IgD-negative memory B cell (primary cell): ENCODE results near the gene CCDC33. TPM values are rescaled to one million over a fixed set of nuclear protein-coding genes. Genes with fewer than 3 reads are reported as not detected.

Source experiments
- H3K27ac Mint-ChIP-seq, 3 donors: one replicate each; pipeline ENCODE4 v1.8.0; 2020 to 2022; ENCODE audit warnings: mild to moderate bottlenecking in 3 of 3, mixed read lengths in 3 of 3, moderate library complexity in 1 of 3
- H3K27me3 Mint-ChIP-seq: one replicate; pipeline ENCODE4 v1.8.0; 2021; ENCODE audit warnings: mixed read lengths
- H3K36me3 Mint-ChIP-seq: one replicate; pipeline ENCODE4 v1.8.0; 2020; ENCODE audit warnings: mild to moderate bottlenecking, mixed read lengths
- H3K4me1 Mint-ChIP-seq, 3 donors: one replicate each; pipeline ENCODE4 v1.8.0; 2020 to 2022; ENCODE audit warnings: mixed read lengths in 3 of 3, mild to moderate bottlenecking in 1 of 3
- H3K4me3 Mint-ChIP-seq, 4 donors: one replicate each; pipeline ENCODE4 v1.8.0; 2020 to 2022; ENCODE audit warnings: mild to moderate bottlenecking in 4 of 4, mixed read lengths in 4 of 4, moderate library complexity in 3 of 4
- H3K9me3 Mint-ChIP-seq, 3 donors: one replicate each; pipeline ENCODE4 v1.8.0; 2020 to 2021; ENCODE audit warnings: mixed read lengths in 3 of 3, mild to moderate bottlenecking in 1 of 3
- polyA plus RNA-seq: library from polyadenylated mRNA; unstranded; fragments of 300-500 nt; fragmentation: Illumina TruSeq; gene quantifications from one replicate; pipeline ENCODE4 v1.2.3, GENCODE V29; 2021

CCDC33 gene
- polyA plus RNA-seq, 1 donor from 2014 or later: not detected

DNA sequence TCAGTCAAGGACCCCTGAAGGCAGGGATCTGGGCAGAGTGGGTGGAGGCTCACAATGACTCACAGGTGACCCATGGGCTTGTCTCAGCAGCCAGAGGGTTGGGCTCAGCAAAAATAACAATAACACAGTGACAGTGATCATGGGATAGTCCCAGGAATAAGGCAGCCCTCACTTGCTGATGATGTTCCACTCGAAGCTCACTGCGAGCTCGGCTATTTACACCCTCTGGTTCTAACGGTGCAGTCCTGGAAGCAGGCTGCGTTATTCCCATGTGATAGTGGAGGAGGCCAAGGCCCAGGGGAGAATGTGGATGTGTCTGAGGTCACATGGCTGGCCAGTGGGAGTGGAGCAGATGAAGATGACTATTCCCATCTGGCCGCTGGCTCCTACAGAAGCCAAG, 16.2 kb downstream of the CCDC33 start:
- Mint-ChIP-seq H3K9me3 (no peaks in the 10 kb centered on the region), H3K36me3 (no peaks in the 10 kb centered on the region), H3K4me1 (peaks cover 0 to 3% (median 0%) of the 10 kb centered on the region in 3 donors), H3K27me3 (peaks cover 10% of the 10 kb centered on the region), H3K4me3 (no peak overlapping the region), H3K27ac (no peak overlapping the region)

DNA sequence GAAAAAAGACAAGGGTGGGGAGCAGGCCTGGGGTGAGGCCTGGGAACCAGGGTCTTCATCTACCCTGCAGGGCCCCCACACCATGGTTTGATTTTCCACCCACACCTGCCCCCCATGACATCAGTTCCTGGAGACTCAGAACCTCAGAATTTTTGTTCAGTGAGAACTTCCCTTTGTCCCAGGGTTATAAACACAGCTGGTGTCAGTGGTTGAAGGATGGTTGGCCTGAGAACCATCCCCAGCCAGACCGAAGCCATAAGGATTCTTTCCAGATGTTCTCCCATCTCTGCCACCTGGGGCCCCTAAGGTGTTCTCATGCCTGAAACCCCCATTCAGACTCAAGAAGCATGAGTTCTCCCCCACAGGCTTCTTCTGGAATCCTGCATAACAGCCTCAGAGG, 16.6 kb downstream of the CCDC33 start:
- H3K36me3 Mint-ChIP-seq: no peaks in the 10 kb centered on the region
- H3K27me3 Mint-ChIP-seq: peaks cover 10% of the 10 kb centered on the region
- no peaks in the 10 kb centered on the region for H3K9me3 Mint-ChIP-seq
- H3K4me1 Mint-ChIP-seq: peaks cover 0 to 3% (median 0%) of the 10 kb centered on the region in 3 donors
- H3K27ac Mint-ChIP-seq: no peak overlapping the region
- no peak overlapping the region for H3K4me3 Mint-ChIP-seq

DNA sequence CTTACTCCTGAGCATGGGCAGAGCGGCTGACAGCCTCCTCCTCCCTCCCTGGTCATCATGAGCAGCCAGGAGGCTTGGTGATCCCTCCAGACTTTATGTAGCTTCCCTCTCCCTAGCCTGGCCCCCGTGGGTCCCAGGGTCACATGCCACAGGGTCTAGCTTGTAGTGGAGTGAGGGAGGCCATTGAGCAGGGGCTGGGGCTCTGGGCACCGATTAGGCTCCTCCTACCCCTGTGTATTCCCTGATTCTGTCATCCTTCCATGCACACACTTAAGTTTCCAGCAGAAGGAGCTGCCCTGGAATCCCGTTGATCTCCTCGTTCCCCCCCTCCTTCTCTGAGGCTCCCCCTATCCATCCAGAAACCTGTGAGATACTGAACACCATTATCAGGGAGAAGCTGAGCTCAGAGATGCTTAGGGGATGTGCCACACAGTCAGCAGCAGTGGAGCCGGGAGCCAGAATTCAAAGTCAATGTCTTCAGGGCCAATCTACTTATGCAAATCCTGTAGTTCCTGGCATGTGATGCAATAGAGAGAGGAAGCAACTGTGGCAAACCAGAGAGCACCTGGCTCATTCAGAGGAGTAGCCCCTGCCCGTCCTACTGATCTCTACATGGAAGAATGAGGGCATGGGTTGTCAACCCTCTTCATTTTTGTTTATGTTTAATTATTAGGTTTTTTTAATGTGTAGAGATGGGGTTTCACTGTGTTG, 17.2 kb downstream of the CCDC33 start:
- Mint-ChIP-seq H3K9me3 (no peaks in the 10 kb centered on the region), H3K4me1 (peaks cover 0 to 3% (median 0%) of the 10 kb centered on the region in 3 donors), H3K36me3 (no peaks in the 10 kb centered on the region), H3K27ac (no peak overlapping the region), H3K27me3 (peaks cover 15% of the 10 kb centered on the region), H3K4me3 (no peak overlapping the region)

DNA sequence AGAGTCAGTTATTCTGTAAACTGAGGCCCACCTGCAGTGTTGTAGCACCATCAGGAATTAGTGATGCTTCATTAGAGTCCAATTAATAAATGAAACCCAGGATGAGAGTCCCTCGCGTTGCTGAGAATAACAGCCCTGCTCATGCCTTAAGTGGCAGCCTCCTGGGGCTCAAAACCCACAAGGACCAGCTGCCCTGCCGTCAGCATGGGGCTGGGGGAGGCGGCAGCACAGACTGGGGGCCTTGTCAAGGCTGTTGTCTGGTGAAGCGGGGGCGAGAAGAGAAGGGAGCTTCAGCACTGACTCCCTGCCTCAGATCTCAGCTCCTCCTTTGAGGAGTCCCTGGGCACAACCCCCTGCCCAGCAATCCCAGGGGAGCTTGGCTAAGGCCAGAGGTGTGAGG, 21.0 kb downstream of the CCDC33 start:
- Mint-ChIP-seq H3K4me3 (no peak overlapping the region), H3K36me3 (no peaks in the 10 kb centered on the region), H3K27ac (no peak overlapping the region), H3K9me3 (no peaks in the 10 kb centered on the region), H3K27me3 (peaks cover 31% of the 10 kb centered on the region), H3K4me1 (peaks cover 0 to 3% (median 0%) of the 10 kb centered on the region in 3 donors)

DNA sequence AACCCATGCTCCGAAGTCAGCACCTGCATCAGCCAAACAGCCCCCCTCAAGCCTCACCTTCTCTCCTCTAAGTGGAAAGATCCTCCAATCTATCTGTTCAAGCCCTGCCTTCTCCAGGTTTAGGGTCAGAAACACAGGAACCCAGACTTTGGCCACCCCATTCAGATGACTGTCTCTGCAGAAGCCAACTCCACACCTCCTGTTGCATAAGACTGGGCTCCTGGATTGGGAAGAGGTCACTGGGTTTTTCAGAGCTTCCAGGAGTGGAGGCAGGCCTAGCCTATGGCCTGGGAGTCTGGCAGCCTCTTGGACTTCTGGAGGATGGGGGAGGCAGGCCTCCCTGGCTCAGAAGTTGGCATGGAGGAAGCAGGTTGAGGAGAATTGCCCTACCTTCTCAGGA, 21.5 kb downstream of the CCDC33 start:
- Mint-ChIP-seq H3K36me3 (no peaks in the 10 kb centered on the region), H3K27me3 (peaks cover 31% of the 10 kb centered on the region), H3K4me3 (no peak overlapping the region), H3K27ac (no peak overlapping the region), H3K9me3 (no peaks in the 10 kb centered on the region), H3K4me1 (peaks cover 0 to 3% (median 0%) of the 10 kb centered on the region in 3 donors)

DNA sequence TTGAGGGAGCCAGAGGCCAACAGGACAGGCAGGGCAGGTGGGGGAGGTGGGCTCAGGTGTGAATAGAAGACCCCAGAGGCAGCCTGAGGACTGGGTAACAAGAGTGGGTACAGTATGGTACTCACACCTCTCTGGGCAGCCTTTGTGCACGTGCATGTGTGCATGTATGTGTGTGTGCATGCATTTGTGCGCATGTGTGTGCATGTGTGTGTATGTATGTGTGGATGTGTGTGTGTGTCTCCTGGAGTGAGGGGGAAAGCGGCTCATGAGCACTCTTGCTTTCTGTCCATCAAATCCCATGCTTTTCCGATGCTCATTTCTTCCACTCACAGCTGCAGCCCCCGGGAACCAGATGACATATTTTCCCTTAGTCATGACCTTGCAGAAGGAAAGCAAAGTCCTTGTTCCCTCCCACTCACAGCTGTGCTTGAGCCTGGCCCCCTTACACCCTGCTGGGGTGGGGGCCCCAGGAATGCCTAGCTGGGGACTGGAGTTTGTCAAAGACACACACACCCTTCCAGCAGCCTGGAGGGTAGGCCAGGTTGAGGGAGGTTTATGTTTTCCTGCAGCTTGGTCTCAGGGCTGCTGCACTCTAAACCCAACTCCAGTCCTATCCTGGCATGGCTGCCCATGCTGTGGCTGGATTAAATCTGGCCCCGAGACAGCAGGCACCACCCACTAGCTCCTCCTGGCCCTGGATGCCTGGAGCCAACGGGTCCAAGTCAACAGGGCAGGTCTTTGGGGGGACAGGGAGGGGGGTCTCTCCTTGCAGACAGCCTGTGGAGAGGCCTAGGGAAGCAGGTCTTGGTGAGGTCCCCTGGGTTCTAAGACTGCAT, 22.5 kb downstream of the CCDC33 start:
- H3K9me3 Mint-ChIP-seq: no peaks in the 10 kb centered on the region
- no peaks in the 10 kb centered on the region for H3K36me3 Mint-ChIP-seq
- H3K27ac Mint-ChIP-seq: no peak overlapping the region
- no peaks in the 10 kb centered on the region for H3K4me1 Mint-ChIP-seq
- H3K27me3 Mint-ChIP-seq: peaks cover 35% of the 10 kb centered on the region
- no peak overlapping the region for H3K4me3 Mint-ChIP-seq

DNA sequence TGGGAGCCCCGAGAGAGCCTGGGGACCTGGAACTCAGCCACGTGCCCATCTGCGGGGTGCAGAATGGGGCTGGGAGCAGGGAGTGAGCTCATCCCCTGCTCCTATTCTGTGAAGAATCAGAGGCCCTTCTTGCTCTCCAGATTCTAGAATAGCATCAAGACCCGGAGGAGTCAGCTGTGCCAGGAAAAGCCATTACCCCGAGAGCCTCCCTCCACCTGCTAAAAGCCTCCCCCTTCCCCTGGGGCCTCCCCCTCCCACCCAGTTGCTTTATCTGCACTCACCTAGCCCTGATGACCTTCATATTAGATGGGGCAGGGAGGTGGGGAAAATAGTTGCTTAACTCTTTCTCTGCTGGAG, 23.1 kb downstream of the CCDC33 start:
- no peaks in the 10 kb centered on the region for H3K9me3 Mint-ChIP-seq

DNA sequence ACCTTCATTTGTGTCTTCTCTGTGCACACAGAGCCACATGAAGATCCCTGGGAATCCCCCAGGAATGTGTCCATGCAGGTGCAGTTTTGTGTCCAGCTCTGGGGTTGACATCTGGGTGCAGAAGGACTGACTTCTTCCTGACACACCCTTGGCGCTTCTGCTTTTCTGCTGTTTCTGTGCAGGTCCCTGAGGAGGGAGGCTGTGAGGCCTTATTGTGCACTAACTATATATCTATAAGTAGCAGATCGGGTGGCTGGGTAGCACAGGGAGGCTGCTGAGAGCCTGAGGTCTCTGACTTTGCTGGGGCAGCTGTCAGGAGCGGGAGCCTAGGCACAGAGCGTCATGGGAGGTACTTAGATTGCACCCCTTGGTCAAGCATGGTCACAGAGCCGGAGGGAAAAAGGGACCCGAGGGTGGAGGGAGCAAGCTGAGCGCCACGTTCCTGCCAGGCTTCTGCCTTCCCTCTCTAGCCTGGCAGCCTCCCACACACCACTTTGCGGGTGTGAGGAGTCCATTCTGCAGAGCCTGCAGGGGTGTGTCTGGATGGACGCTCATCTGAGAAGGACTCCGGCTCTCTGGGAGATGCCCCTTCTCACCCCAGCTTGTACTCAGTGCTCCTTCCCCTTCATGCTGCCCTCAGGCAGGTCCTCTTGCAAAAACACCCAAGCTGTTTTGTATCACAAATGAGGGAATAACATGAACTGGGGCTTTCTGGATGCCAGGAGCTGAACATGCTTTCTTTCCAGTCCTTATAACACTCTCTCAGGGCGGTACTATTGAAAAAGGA, 23.9 kb downstream of the CCDC33 start:
- H3K36me3 Mint-ChIP-seq: no peaks in the 10 kb centered on the region
- H3K9me3 Mint-ChIP-seq: no peaks in the 10 kb centered on the region
- no peak overlapping the region for H3K27ac Mint-ChIP-seq
- H3K4me1 Mint-ChIP-seq: no peaks in the 10 kb centered on the region
- no peak overlapping the region for H3K4me3 Mint-ChIP-seq
- peaks cover 35% of the 10 kb centered on the region for H3K27me3 Mint-ChIP-seq

More for the DNA sequence above, 23.1 kb downstream of the CCDC33 start:
- Mint-ChIP-seq H3K27me3 (peaks cover 37% of the 10 kb centered on the region), H3K4me3 (no peak overlapping the region), H3K4me1 (no peaks in the 10 kb centered on the region), H3K27ac (no peak overlapping the region), H3K36me3 (no peaks in the 10 kb centered on the region)

DNA sequence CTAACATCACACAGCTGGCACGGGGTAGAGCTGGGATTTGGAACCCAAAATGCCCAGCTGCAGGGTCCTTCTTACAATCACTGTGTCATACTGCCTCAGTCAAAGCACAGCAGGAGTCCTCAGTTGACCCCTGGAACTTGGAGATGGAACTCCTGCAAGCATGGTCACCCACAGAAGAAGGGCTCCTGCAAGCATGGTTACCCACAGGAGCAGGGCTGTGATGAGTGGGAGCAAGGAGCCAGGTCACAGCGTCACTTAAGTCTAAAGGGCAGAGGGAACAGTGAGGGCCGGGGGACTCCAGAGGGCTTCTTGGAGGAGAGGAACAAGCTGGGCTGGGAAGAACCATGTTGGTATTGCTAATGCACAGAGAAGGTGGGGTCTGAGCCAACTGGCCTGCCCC, 24.9 kb downstream of the CCDC33 start:
- Mint-ChIP-seq H3K27ac (no peak overlapping the region), H3K4me3 (no peak overlapping the region), H3K36me3 (peaks cover 2% of the 10 kb centered on the region), H3K9me3 (peaks cover 0 to 2% (median 0%) of the 10 kb centered on the region in 3 donors), H3K27me3 (peaks cover 39% of the 10 kb centered on the region), H3K4me1 (no peaks in the 10 kb centered on the region)

DNA sequence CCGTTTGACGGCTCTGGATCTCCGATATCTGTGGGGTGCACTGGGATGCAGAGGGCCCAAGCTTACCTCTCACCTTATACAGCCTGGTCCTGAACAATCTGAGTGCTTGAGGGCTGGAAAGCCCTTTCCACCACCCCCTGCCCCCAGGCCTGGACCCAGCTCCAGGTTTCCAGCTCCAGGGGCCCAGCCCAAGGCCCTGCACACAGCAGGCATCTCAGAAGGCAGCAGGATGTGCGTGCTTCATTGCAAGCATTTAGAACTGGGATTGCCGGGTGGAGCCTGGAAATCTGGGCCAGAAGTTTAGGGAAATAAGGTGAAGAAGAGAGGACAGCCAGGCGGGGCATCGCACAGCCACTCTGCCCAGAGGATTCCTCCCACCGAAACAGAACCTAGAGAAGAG, 25.6 kb downstream of the CCDC33 start:
- no peaks in the 10 kb centered on the region for H3K4me1 Mint-ChIP-seq
- H3K36me3 Mint-ChIP-seq: peaks cover 2% of the 10 kb centered on the region
- peak overlapping the region in 1 of 4 donors; percentile 4 for H3K4me3 Mint-ChIP-seq
- peaks cover 44% of the 10 kb centered on the region for H3K27me3 Mint-ChIP-seq
- peak overlapping the region in 1 of 3 donors; percentile 43 for H3K27ac Mint-ChIP-seq
- peaks cover 0 to 2% (median 0%) of the 10 kb centered on the region in 3 donors for H3K9me3 Mint-ChIP-seq

DNA sequence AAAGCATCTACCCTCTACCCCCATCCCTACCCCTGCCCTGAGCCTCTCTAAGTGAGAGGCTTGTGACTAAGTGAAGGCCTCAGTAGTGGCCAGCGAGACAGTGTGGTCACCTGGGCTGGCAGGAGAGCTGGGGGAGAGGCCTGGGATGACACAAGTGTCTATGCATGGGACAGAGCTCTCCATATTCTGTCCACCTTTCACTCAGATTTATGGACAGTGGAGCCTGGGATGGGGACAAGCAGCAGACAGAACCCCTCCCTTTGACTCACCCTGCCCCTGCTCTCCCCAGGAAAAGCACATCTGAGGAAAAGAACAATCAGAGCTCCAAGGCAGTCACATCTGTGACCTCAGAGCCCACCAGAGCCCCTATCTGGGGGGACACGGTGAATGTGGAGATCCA, 26.0 kb downstream of the CCDC33 start:
- Mint-ChIP-seq H3K27ac (peak overlapping the region in 1 of 3 donors; percentile 43), H3K4me3 (no peak overlapping the region), H3K4me1 (no peaks in the 10 kb centered on the region), H3K9me3 (peaks cover 0 to 2% (median 2%) of the 10 kb centered on the region in 3 donors), H3K27me3 (peaks cover 40% of the 10 kb centered on the region), H3K36me3 (peaks cover 2% of the 10 kb centered on the region)

DNA sequence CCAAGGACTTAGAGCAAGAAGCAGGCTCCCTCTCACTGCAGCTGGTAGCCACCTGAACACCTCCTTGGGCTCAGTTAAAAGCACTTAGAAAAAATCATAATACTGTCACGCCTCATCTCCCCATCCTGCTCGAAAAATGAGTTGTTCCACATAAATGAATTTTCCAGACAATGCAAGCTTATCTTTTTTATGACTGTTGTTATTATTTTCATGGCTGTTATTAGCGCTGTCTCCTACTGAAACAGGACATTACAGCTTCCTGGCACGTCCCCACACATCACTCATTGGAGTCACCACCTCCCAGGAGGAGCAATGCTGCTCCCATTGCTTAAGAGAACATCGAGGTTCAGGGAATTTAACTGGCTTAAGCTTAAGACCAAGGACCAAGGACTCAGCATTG, 26.5 kb downstream of the CCDC33 start:
- Mint-ChIP-seq H3K9me3 (peaks cover 0 to 2% (median 2%) of the 10 kb centered on the region in 3 donors), H3K27ac (no peak overlapping the region), H3K4me3 (no peak overlapping the region), H3K27me3 (peaks cover 38% of the 10 kb centered on the region), H3K36me3 (peaks cover 2% of the 10 kb centered on the region), H3K4me1 (no peaks in the 10 kb centered on the region)

DNA sequence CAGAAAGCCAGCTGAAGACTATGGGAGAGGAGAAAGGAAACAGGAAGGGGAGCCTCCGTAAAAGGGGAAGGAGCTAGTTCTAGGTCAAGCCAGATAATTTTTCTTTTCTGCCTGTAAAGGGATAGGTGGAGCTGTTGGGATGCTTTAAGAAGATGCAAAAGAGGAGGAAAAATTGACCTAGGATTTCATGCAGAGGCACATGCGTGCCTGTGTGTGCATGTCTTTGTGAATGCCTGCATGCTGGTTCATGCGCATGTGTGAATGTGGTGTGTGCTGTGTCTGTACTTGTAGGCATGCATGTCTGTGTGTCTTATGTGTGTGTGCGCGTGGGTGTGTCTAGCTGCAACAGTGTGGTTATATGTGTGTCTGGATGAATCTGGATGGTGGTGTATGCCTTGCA, 27.3 kb downstream of the CCDC33 start:
- H3K27me3 Mint-ChIP-seq: peaks cover 31% of the 10 kb centered on the region
- H3K36me3 Mint-ChIP-seq: peaks cover 2% of the 10 kb centered on the region
- H3K4me1 Mint-ChIP-seq: no peaks in the 10 kb centered on the region
- H3K4me3 Mint-ChIP-seq: no peak overlapping the region
- peaks cover 0 to 2% (median 2%) of the 10 kb centered on the region in 3 donors for H3K9me3 Mint-ChIP-seq
- H3K27ac Mint-ChIP-seq: no peak overlapping the region

DNA sequence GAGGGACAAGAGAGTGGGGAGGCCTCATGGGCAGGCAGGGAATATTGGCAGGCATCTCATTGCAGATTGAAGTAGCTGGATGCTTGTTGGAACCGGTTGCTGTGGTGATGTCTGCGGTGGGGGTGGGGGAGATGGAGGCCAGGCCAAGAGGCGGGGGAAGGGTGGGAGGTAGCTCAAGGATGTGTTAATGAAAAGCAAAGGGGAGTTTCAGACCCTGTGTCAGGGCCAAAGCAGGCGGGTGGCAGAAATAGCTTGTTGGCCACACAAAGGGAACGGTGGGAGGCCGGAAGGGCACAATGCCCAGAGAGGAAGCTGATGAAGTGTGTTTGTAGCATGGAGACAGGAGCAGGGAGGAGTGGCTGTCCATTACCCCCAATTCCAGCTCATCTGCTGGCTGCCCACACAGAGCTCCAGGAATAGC, 28.0 kb downstream of the CCDC33 start:
- H3K9me3 Mint-ChIP-seq: peaks cover 0 to 2% (median 2%) of the 10 kb centered on the region in 3 donors
- no peaks in the 10 kb centered on the region for H3K4me1 Mint-ChIP-seq
- peaks cover 2% of the 10 kb centered on the region for H3K36me3 Mint-ChIP-seq
- peaks cover 32% of the 10 kb centered on the region for H3K27me3 Mint-ChIP-seq
- no peak overlapping the region for H3K4me3 Mint-ChIP-seq
- H3K27ac Mint-ChIP-seq: no peak overlapping the region

DNA sequence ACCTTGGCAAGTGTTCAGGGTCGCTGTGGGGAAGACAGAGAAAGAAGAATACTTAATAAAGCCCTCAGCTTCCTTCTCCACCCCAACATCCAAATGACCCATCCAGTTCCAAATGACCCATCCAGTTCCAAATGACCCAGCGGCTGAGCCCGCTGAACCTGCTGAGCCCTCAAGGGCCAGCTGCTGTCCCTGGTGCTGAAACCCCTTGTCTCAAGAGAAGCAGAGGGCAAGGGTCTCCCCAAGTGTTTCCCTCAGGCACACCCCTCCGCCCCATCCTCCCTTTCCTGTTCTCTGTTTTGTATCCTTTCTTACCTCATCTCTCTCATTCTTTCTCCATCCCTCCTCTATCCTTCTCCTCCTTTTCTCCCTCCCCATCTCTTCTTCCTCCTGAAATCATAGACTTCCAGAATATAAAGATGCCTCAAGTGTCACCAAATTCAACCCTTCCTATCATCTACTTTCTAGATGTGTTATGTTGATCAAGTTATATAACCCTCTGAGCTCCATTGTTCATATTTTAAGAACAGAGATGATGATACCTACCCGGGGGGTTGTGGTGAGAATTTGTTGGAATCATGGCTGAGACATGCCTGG, 29.0 kb downstream of the CCDC33 start:
- H3K36me3 Mint-ChIP-seq: peaks cover 2% of the 10 kb centered on the region
- peaks cover 34% of the 10 kb centered on the region for H3K27me3 Mint-ChIP-seq
- no peak overlapping the region for H3K27ac Mint-ChIP-seq
- peaks cover 0 to 2% (median 2%) of the 10 kb centered on the region in 3 donors for H3K9me3 Mint-ChIP-seq
- no peaks in the 10 kb centered on the region for H3K4me1 Mint-ChIP-seq
- H3K4me3 Mint-ChIP-seq: no peak overlapping the region
